Measurements from ENCODE around the gene PNPLA8.
A peak's percentile ranks its signal among the peaks of the same experiment; 100 is the strongest.

Gene PNPLA8

GRCh38 chr7:108450160-108450559, 75.8 kb downstream of the PNPLA8 start:
- H2AK5ac ChIP-seq (ENCODE audit: low read length), result no peak overlapping the region
- peaks cover 1% of the 10 kb centered on the region for H3K9me3 ChIP-seq (ENCODE audit: insufficient read depth, low read depth, low read length)
- H3K14ac ChIP-seq (ENCODE audit: low read length), result no peak overlapping the region
- H3K36me3 ChIP-seq (ENCODE audit: control insufficient read depth in 1 of 2, insufficient read depth in 2 of 2, low read length in 2 of 2), result no peaks in the 10 kb centered on the region
- H3K79me2 ChIP-seq (ENCODE audit: control insufficient read depth, insufficient read depth, low read length, poor library complexity), result no peaks in the 10 kb centered on the region
- no peaks in the 10 kb centered on the region for H3K79me1 ChIP-seq (ENCODE audit: low read length)
- H4K8ac ChIP-seq (ENCODE audit: low read depth, low read length), result no peak overlapping the region
- H3K4me3 ChIP-seq (ENCODE audit: low read depth, low read length), result no peak overlapping the region
- no peak overlapping the region for H3K18ac ChIP-seq (ENCODE audit: low read length)
- peaks cover 2 to 6% of the 10 kb centered on the region in 2 experiments for H3K4me1 ChIP-seq (ENCODE audit: control insufficient read depth in 1 of 2, insufficient read depth in 2 of 2, low read length in 2 of 2)
- H3K4ac ChIP-seq (ENCODE audit: low read depth, low read length), result no peak overlapping the region
- H3K23ac ChIP-seq (ENCODE audit: low read length), result no peak overlapping the region
- no peak for DNase-seq
- H2BK5ac ChIP-seq (ENCODE audit: low read depth, low read length, poor library complexity), result no peak overlapping the region
- H4K12ac ChIP-seq (ENCODE audit: low read depth, low read length), result no peak overlapping the region
- no peak overlapping the region for H2BK12ac ChIP-seq (ENCODE audit: low read length)
- no peak overlapping the region for H4K91ac ChIP-seq (ENCODE audit: low read depth, low read length)
- no peak overlapping the region for H2AFZ ChIP-seq (ENCODE audit: insufficient read depth, low read length, poor library complexity)
- H3K4me2 ChIP-seq (ENCODE audit: low read length), result no peak overlapping the region
- peaks cover 11% of the 10 kb centered on the region for H3K27me3 ChIP-seq (ENCODE audit: insufficient read depth, low read length)
- no peak overlapping the region for H3K9ac ChIP-seq (ENCODE audit: low read length)
- no CpG with 5 or more reads among the region's 1 CpG for WGBS (ENCODE audit: extremely low coverage, insufficient coverage, insufficient read length)
- no peak overlapping the region for H3K27ac ChIP-seq (ENCODE audit: low read depth, low read length)
- H2BK120ac ChIP-seq (ENCODE audit: insufficient read depth, low read length, poor library complexity), result no peak overlapping the region

GRCh38 chr7:108449521-108449920, 76.4 kb downstream of the PNPLA8 start:
- H3K79me1 ChIP-seq (ENCODE audit: low read length), result no peaks in the 10 kb centered on the region
- no peak overlapping the region for H3K4me3 ChIP-seq (ENCODE audit: low read depth, low read length)
- no peak overlapping the region for H2AK5ac ChIP-seq (ENCODE audit: low read length)
- H2AFZ ChIP-seq (ENCODE audit: insufficient read depth, low read length, poor library complexity), result no peak overlapping the region
- H3K27ac ChIP-seq (ENCODE audit: low read depth, low read length), result no peak overlapping the region
- H3K4me2 ChIP-seq (ENCODE audit: low read length), result no peak overlapping the region
- H2BK120ac ChIP-seq (ENCODE audit: insufficient read depth, low read length, poor library complexity), result no peak overlapping the region
- no peak overlapping the region for H4K8ac ChIP-seq (ENCODE audit: low read depth, low read length)
- no peak overlapping the region for H2BK12ac ChIP-seq (ENCODE audit: low read length)
- H4K91ac ChIP-seq (ENCODE audit: low read depth, low read length), result no peak overlapping the region
- H3K18ac ChIP-seq (ENCODE audit: low read length), result no peak overlapping the region
- H3K9me3 ChIP-seq (ENCODE audit: insufficient read depth, low read depth, low read length), result no peaks in the 10 kb centered on the region
- H3K4ac ChIP-seq (ENCODE audit: low read depth, low read length), result no peak overlapping the region
- H3K9ac ChIP-seq (ENCODE audit: low read length), result no peak overlapping the region
- no peak overlapping the region for H4K12ac ChIP-seq (ENCODE audit: low read depth, low read length)
- DNase-seq, result no peak
- no peaks in the 10 kb centered on the region for H3K36me3 ChIP-seq (ENCODE audit: control insufficient read depth in 1 of 2, insufficient read depth in 2 of 2, low read length in 2 of 2)
- H3K14ac ChIP-seq (ENCODE audit: low read length), result no peak overlapping the region
- no peaks in the 10 kb centered on the region for H3K79me2 ChIP-seq (ENCODE audit: control insufficient read depth, insufficient read depth, low read length, poor library complexity)
- H3K23ac ChIP-seq (ENCODE audit: low read length), result no peak overlapping the region
- H3K4me1 ChIP-seq (ENCODE audit: control insufficient read depth in 1 of 2, insufficient read depth in 2 of 2, low read length in 2 of 2), result no peaks in the 10 kb centered on the region
- no peak overlapping the region for H2BK5ac ChIP-seq (ENCODE audit: low read depth, low read length, poor library complexity)
- H3K27me3 ChIP-seq (ENCODE audit: insufficient read depth, low read length), result peaks cover 4% of the 10 kb centered on the region

- no peaks in the 10 kb centered on the region for H3K79me1 ChIP-seq (ENCODE audit: low read length)
- H3K9me3 ChIP-seq (ENCODE audit: insufficient read depth, low read depth, low read length), result no peaks in the 10 kb centered on the region
- no peak overlapping the region for H3K27ac ChIP-seq (ENCODE audit: low read depth, low read length)
- no peak overlapping the region for H3K4me2 ChIP-seq (ENCODE audit: low read length)
- WGBS (ENCODE audit: extremely low coverage, insufficient coverage, insufficient read length), result no CpG with 5 or more reads among the region's 11 CpGs
- no peak overlapping the region for H2AK5ac ChIP-seq (ENCODE audit: low read length)
- H4K91ac ChIP-seq (ENCODE audit: low read depth, low read length), result no peak overlapping the region
- no peak overlapping the region for H3K14ac ChIP-seq (ENCODE audit: low read length)
- H3K23ac ChIP-seq (ENCODE audit: low read length), result no peak overlapping the region
- H3K4me3 ChIP-seq (ENCODE audit: low read depth, low read length), result no peak overlapping the region
- H4K12ac ChIP-seq (ENCODE audit: low read depth, low read length), result no peak overlapping the region
- H3K4me1 ChIP-seq (ENCODE audit: control insufficient read depth in 1 of 2, insufficient read depth in 2 of 2, low read length in 2 of 2), result no peaks in the 10 kb centered on the region
- no peak overlapping the region for H2BK5ac ChIP-seq (ENCODE audit: low read depth, low read length, poor library complexity)
- no peak overlapping the region for H2BK12ac ChIP-seq (ENCODE audit: low read length)
- H2BK120ac ChIP-seq (ENCODE audit: insufficient read depth, low read length, poor library complexity), result no peak overlapping the region
- no peak overlapping the region for H3K9ac ChIP-seq (ENCODE audit: low read length)
- H3K79me2 ChIP-seq (ENCODE audit: control insufficient read depth, insufficient read depth, low read length, poor library complexity), result no peaks in the 10 kb centered on the region
- no peak overlapping the region for H3K4ac ChIP-seq (ENCODE audit: low read depth, low read length)
- H3K18ac ChIP-seq (ENCODE audit: low read length), result no peak overlapping the region
- no peak for DNase-seq
- no peak overlapping the region for H4K8ac ChIP-seq (ENCODE audit: low read depth, low read length)
- no peaks in the 10 kb centered on the region for H3K27me3 ChIP-seq (ENCODE audit: insufficient read depth, low read length)
- no peak overlapping the region for H2AFZ ChIP-seq (ENCODE audit: insufficient read depth, low read length, poor library complexity)
- no peaks in the 10 kb centered on the region for H3K36me3 ChIP-seq (ENCODE audit: control insufficient read depth in 1 of 2, insufficient read depth in 2 of 2, low read length in 2 of 2)
Observed at GRCh38 chr7:108448584-108449505, 77.1 kb downstream of the PNPLA8 start.

- Histone ChIP-seq H3K4me2 (ENCODE audit: low read length) (no peak overlapping the region), H4K8ac (ENCODE audit: low read depth, low read length) (no peak overlapping the region), H2BK12ac (ENCODE audit: low read length) (no peak overlapping the region), H3K79me2 (ENCODE audit: control insufficient read depth, insufficient read depth, low read length, poor library complexity) (no peaks in the 10 kb centered on the region), H2BK120ac (ENCODE audit: insufficient read depth, low read length, poor library complexity) (no peak overlapping the region), H3K23ac (ENCODE audit: low read length) (no peak overlapping the region), H3K4ac (ENCODE audit: low read depth, low read length) (no peak overlapping the region), H3K27ac (ENCODE audit: low read depth, low read length) (no peak overlapping the region), H3K18ac (ENCODE audit: low read length) (no peak overlapping the region), H3K36me3 (ENCODE audit: control insufficient read depth in 1 of 2, insufficient read depth in 2 of 2, low read length in 2 of 2) (no peaks in the 10 kb centered on the region), H3K14ac (ENCODE audit: low read length) (no peak overlapping the region), H3K4me1 (ENCODE audit: control insufficient read depth in 1 of 2, insufficient read depth in 2 of 2, low read length in 2 of 2) (no peaks in the 10 kb centered on the region), H3K9ac (ENCODE audit: low read length) (no peak overlapping the region), H3K79me1 (ENCODE audit: low read length) (no peaks in the 10 kb centered on the region), H3K27me3 (ENCODE audit: insufficient read depth, low read length) (no peaks in the 10 kb centered on the region), H2BK5ac (ENCODE audit: low read depth, low read length, poor library complexity) (no peak overlapping the region), H4K91ac (ENCODE audit: low read depth, low read length) (no peak overlapping the region), H3K4me3 (ENCODE audit: low read depth, low read length) (no peak overlapping the region), H3K9me3 (ENCODE audit: insufficient read depth, low read depth, low read length) (no peaks in the 10 kb centered on the region), H4K12ac (ENCODE audit: low read depth, low read length) (no peak overlapping the region), H2AK5ac (ENCODE audit: low read length) (no peak overlapping the region), H2AFZ (ENCODE audit: insufficient read depth, low read length, poor library complexity) (no peak overlapping the region)
- DNase-seq, result peak in 1 of 2 donors; percentile 25
- no CpG with 5 or more reads among the region's 5 CpGs for WGBS (ENCODE audit: extremely low coverage, insufficient coverage, insufficient read length)
Observed at GRCh38 chr7:108442039-108442568, 83.8 kb downstream of the PNPLA8 start.
